ENCODE results near the gene C4orf50. TPM values are rescaled to one million over a fixed set of nuclear protein-coding genes. Genes with fewer than 3 reads are reported as not detected.
"Not testable (repeated sequence)": the region's sequence is repeated elsewhere in the genome, so short reads cannot be mapped to it uniquely, and the experiment has no call there.

The C4orf50 gene
- total RNA-seq, 1 donor from 2014 or later: 0.16 TPM

DNA sequence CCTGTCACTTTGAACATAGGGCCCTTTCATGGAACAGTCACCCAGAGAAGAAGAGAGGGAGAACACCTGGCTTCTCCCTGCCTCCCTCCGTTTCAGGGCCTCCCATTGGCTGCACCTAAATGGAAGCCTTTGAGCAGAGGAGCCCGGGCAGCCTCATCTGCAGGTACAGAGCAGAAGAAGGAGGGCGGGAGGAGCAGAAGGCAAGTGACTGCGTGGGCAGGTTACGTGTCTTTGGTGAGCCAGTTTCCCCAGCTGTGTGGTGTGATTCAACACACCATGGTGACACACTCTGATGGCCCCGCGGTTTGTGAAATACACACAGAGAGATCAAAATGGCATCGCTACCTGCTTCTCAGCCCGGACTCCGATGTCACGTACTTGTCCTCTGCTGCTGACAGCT is 431 bp downstream of the C4orf50 start:
- Mint-ChIP-seq H3K4me1 (no peaks in the 10 kb centered on the region), H3K27ac (no peak overlapping the region), H3K4me3 (no peak overlapping the region), H3K27me3 (no peaks in the 10 kb centered on the region), H3K36me3 (ENCODE audit: low read depth) (no peaks in the 10 kb centered on the region), H3K9me3 (no peaks in the 10 kb centered on the region)
- intact Hi-C loops (cut with micrococcal nuclease): no loop called here
- DNase-seq: no peak

DNA sequence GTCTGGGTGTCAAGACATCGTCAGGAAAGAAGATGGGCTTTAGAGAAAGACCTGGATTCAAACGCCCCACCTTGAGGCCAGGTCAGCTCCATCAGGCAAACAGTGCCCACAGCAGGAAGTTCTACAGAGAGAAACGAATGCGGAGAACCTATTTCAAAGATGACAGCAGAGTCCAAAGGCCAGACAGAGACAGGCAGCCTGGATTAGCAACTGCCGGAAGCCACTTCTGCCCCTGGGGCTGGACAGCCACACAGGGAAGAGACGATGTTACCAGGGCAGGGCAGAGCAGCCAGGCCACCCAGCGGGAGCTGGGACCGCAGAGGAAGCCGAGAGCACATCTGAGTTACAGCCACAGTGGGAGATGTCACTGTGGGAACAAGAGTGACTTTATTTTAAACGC is 1.2 kb downstream of the C4orf50 start:
- no peak for DNase-seq
- Mint-ChIP-seq H3K9me3 (no peaks in the 10 kb centered on the region), H3K27me3 (no peaks in the 10 kb centered on the region), H3K36me3 (ENCODE audit: low read depth) (no peaks in the 10 kb centered on the region), H3K27ac (no peak overlapping the region), H3K4me3 (no peak overlapping the region), H3K4me1 (no peaks in the 10 kb centered on the region)
- intact Hi-C loops (cut with micrococcal nuclease): no loop called here

DNA sequence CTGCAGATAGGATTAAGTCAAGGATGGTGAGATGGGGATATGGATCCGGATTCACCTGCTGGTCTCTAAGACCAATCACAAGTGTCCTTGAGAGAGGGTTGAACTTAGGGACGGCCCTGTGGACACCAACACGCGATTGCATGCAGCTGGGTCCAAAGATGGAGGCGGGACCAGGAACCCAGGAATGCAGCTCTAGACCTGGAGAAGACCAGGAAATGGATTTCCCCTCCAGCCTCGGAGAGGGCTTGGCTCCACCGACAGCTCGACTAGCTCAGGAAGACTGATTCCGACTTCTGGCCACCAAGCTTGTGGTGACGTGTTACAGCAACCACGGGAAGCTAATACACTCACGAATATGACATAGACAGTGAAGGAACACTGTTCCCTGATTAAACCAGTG is 4.7 kb downstream of the C4orf50 start:
- no peak for DNase-seq
- intact Hi-C loops (cut with micrococcal nuclease): no loop called here
- no peak overlapping the region for H3K4me3 Mint-ChIP-seq
- H3K27me3 Mint-ChIP-seq: peaks cover 10% of the 10 kb centered on the region
- H3K9me3 Mint-ChIP-seq: no peaks in the 10 kb centered on the region
- no peak overlapping the region for H3K27ac Mint-ChIP-seq
- peaks cover 3% of the 10 kb centered on the region for H3K4me1 Mint-ChIP-seq
- H3K36me3 Mint-ChIP-seq (ENCODE audit: low read depth): no peaks in the 10 kb centered on the region

DNA sequence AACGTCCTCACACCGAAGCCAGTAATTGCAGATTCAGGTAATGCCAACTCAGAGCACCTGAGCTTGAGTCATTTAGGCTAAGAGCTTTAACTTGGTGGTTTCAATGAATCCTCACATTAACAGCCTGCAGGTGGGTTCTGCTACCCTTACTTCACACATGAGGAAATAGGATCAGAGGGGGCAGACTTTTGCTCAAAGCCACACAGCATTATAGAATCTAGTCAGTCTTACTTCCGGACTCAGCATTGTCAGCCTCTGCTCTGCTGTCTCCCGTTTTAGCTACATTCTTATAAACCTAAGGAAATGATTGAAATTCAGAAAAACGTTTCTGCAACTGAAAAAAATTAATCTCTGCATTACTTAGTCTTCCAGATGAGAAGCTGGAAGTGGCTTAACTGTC is 6.0 kb downstream of the C4orf50 start:
- intact Hi-C loops (cut with micrococcal nuclease): no loop called here
- no peak overlapping the region for H3K27ac Mint-ChIP-seq
- peaks cover 14% of the 10 kb centered on the region for H3K27me3 Mint-ChIP-seq
- H3K9me3 Mint-ChIP-seq: no peaks in the 10 kb centered on the region
- DNase-seq: no peak
- no peaks in the 10 kb centered on the region for H3K36me3 Mint-ChIP-seq (ENCODE audit: low read depth)
- no peak overlapping the region for H3K4me3 Mint-ChIP-seq
- H3K4me1 Mint-ChIP-seq: peaks cover 3% of the 10 kb centered on the region

DNA sequence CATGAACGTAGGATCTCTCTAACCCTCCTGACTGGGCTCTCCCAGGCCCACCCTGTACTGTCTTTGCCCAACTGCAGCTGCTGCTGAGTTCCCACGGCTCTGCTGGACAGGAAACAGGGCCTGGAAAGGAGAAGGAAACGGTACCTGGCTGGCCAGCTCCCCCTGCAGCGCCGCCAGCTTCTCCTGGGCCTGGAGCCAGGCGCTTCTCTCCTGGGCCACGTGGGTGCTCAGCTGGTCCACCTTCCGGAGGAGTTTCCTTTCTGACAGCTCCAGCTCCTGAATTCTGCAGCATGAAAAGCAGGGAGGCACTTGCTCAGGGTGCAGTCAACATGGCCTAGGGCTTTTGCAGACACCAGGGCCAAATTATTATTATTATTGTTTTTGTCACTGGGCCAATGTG is 6.5 kb downstream of the C4orf50 start:
- no peaks in the 10 kb centered on the region for H3K36me3 Mint-ChIP-seq (ENCODE audit: low read depth)
- peaks cover 16% of the 10 kb centered on the region for H3K27me3 Mint-ChIP-seq
- no peak for DNase-seq
- intact Hi-C loops (cut with micrococcal nuclease): no loop called here
- H3K4me1 Mint-ChIP-seq: peaks cover 3% of the 10 kb centered on the region
- H3K9me3 Mint-ChIP-seq: no peaks in the 10 kb centered on the region
- H3K27ac Mint-ChIP-seq: no peak overlapping the region
- H3K4me3 Mint-ChIP-seq: no peak overlapping the region

DNA sequence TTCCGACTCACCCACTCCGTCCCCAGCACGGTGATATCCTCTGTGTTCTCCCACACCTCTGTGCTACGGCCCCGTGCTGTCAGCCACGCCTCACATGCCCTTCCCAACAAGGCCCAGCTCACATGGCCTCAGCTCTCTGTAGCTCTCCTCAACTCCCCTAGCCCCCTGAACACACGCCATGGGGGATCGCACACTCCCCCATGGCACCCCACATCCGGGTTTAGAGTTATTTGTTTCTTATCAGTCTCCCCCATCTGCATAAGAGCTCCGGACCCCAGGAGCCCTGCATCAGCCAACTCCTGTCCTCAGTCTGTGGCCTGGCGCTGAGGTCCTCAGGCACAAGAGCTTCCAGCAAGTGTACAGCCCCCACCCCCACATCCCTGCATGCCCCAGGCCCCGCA is 7.0 kb downstream of the C4orf50 start:
- no peak overlapping the region for H3K27ac Mint-ChIP-seq
- no peak overlapping the region for H3K4me3 Mint-ChIP-seq
- H3K9me3 Mint-ChIP-seq: no peaks in the 10 kb centered on the region
- H3K27me3 Mint-ChIP-seq: peaks cover 16% of the 10 kb centered on the region
- intact Hi-C loops (cut with micrococcal nuclease): no loop called here
- H3K36me3 Mint-ChIP-seq (ENCODE audit: low read depth): no peaks in the 10 kb centered on the region
- no peak for DNase-seq
- H3K4me1 Mint-ChIP-seq: peaks cover 3% of the 10 kb centered on the region

DNA sequence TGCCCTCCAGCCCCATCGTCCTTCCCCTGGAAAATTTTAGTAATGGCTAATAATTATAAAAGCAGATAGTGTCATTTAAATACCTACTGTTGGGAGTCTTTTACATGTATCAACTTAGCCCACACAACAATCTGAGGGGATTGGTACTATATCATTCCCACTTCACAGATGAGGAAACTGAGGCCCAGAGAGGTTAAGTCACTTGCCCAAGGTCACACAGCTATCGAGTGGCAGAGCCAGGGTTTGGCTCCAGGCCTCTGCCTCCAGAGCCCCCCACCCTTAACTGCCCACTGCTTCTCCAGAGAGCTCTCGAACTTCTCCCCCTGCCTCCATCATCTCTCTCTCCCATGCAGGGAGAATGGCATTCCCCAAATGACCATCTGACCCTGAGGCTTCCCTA is 7.4 kb downstream of the C4orf50 start:
- peaks cover 16% of the 10 kb centered on the region for H3K27me3 Mint-ChIP-seq
- H3K27ac Mint-ChIP-seq: no peak overlapping the region
- intact Hi-C loops (cut with micrococcal nuclease): no loop called here
- H3K36me3 Mint-ChIP-seq (ENCODE audit: low read depth): no peaks in the 10 kb centered on the region
- H3K4me1 Mint-ChIP-seq: peaks cover 3% of the 10 kb centered on the region
- H3K9me3 Mint-ChIP-seq: no peaks in the 10 kb centered on the region
- H3K4me3 Mint-ChIP-seq: no peak overlapping the region
- no peak for DNase-seq

DNA sequence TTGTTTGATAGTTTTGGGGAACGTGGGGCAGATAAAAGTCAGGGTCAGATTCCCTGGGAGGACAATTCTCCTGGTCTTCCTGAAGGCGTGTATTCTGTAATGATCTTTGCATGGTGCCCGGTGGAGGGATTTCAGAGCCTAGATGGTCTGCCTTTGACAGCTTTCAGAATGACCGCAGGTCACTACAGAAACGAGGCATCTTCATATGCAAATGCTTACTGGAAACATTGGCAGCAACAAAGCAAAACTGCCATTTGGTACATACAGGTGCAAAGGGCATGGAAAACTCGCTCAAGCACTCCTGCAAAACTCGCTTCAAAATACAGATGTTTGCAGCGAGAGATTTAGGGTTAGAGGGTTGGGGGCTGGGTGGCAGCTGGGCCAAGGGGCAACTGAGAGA is 8.8 kb downstream of the C4orf50 start:
- peaks cover 3% of the 10 kb centered on the region for H3K4me1 Mint-ChIP-seq
- no peak overlapping the region for H3K27ac Mint-ChIP-seq
- no peak for DNase-seq
- H3K9me3 Mint-ChIP-seq: no peaks in the 10 kb centered on the region
- intact Hi-C loops (cut with micrococcal nuclease): no loop called here
- H3K36me3 Mint-ChIP-seq (ENCODE audit: low read depth): no peaks in the 10 kb centered on the region
- H3K27me3 Mint-ChIP-seq: peaks cover 16% of the 10 kb centered on the region
- no peak overlapping the region for H3K4me3 Mint-ChIP-seq

DNA sequence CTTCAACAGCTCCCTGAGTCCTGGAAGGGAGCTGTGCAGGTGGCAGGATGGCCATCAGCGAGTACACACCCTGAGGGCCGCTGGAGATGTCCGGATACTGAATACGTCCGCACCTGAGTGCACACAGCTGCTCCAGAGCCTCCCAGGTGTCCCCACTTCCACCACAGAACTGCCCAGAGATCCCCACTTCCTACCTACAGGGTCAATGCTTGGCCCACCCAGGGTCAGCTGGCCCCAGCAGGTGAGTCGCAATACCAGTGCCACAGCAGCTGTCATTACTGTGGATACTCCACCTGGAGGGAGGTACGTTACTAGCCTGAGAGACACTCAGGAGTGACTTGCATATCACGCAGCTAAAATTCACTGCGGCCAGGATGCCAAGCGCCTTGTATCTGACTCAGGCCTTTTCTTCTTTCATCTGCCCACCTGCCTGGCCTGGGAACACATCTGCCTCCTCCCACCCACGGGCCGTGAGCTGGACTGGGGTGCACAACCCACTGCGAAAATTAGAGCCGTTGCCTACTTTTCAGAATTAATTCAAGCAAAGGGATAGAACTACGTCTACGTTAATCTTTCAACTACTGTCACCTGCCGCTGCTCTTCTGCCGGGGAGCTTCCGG is 9.4 kb downstream of the C4orf50 start:
- Mint-ChIP-seq H3K4me3 (no peak overlapping the region), H3K27ac (no peak overlapping the region), H3K9me3 (no peaks in the 10 kb centered on the region), H3K27me3 (peaks cover 16% of the 10 kb centered on the region), H3K4me1 (peaks cover 3% of the 10 kb centered on the region), H3K36me3 (ENCODE audit: low read depth) (no peaks in the 10 kb centered on the region)
- intact Hi-C loops (cut with micrococcal nuclease): no loop called here
- DNase-seq: no peak

DNA sequence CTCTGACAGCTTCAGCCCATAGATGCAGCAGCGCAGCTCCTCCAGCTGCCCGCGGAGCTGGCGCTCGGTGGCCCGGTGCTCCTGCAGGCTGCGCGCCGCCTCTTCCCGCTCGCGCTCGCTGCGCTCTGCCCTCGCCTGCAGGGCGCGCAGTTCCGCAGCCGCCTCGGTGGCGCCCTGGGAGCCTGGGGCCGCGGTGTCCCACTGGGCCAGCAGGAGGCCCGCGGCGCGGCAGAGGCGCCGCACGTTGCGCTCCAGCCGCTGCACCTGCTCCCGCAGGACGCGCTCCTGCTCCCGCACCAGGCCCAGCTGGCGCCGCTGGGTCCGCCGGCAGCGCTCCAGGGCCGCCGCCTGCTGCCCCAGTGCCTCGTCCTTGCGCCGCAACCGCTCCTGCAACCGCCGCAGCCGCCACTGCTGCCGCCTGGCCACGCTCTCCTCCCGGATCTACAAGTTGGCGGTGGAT is 10.1 kb downstream of the C4orf50 start:
- DNase-seq: no peak
- H3K9me3 Mint-ChIP-seq: no peaks in the 10 kb centered on the region
- no peak overlapping the region for H3K27ac Mint-ChIP-seq
- H3K36me3 Mint-ChIP-seq (ENCODE audit: low read depth): no peaks in the 10 kb centered on the region
- intact Hi-C loops (cut with micrococcal nuclease): no loop called here
- no peak overlapping the region for H3K4me3 Mint-ChIP-seq
- H3K4me1 Mint-ChIP-seq: peaks cover 3% of the 10 kb centered on the region
- peaks cover 16% of the 10 kb centered on the region for H3K27me3 Mint-ChIP-seq

DNA sequence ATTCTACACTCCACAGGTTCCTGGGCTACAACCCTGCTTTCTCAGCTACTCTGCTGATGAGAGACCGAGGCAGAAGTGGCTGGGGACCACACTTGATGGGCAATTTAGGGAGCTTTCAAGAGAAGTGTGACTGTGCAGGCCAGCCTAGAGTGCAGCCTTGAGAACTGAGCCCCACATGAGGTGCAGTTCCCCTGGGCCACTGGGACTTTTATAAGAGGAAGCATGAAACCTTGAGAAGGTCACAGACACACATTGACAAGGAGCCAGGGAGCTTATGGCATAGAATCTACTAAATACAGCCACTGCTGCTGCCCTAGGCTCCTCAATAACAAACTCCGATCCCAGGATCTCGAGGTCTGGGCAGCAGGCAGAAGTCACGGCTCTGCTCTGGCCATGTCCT is 13.1 kb downstream of the C4orf50 start:
- no peak overlapping the region for H3K27ac Mint-ChIP-seq
- H3K9me3 Mint-ChIP-seq: no peaks in the 10 kb centered on the region
- no peak for DNase-seq
- H3K4me1 Mint-ChIP-seq: no peaks in the 10 kb centered on the region
- H3K27me3 Mint-ChIP-seq: peaks cover 12% of the 10 kb centered on the region
- no peak overlapping the region for H3K4me3 Mint-ChIP-seq
- no peaks in the 10 kb centered on the region for H3K36me3 Mint-ChIP-seq (ENCODE audit: low read depth)
- intact Hi-C loops (cut with micrococcal nuclease): no loop called here

DNA sequence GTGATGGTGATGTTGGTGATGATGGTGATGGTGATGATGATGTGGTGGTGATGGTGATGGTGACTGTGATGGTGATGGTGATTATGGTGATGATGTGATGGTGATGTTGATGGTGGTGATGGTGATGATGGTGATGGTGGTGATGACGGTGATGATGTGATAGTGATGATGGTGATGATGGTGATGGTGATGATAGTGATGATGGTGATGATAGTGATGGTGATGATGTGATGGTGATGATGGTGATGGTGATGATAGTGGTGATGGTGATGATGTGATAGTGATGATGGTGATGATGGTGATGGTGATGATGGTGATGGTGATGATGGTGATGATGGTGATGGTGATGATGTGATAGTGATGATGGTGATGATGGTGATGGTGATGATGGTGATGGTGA is 14.7 kb downstream of the C4orf50 start:
- H3K36me3 Mint-ChIP-seq (ENCODE audit: low read depth); H3K4me3 Mint-ChIP-seq; intact Hi-C loops (cut with micrococcal nuclease); DNase-seq; H3K27me3 Mint-ChIP-seq; H3K4me1 Mint-ChIP-seq; H3K27ac Mint-ChIP-seq; H3K9me3 Mint-ChIP-seq: not testable (repeated sequence)

DNA sequence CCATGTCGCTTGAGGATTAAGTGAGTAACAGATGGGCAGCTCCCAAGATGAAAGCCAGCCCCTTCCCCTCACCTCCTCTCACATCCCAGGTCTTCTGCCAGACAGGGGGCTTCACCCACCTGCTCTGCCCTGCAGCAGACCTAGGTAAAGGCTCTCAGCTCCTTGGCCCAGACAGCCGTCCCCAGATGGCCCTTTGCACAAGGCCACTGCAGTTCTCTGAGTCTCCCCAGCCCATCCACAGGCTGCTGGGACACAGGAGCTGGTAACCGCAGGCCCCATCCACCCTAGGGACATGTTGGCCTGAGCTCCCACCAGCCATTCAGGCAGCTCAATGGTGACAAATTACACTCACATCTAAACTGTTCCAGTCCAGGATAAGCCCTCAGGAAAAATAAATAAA is 15.3 kb downstream of the C4orf50 start:
- Mint-ChIP-seq H3K4me1 (peaks cover 1% of the 10 kb centered on the region), H3K9me3 (no peaks in the 10 kb centered on the region), H3K27ac (no peak overlapping the region), H3K36me3 (ENCODE audit: low read depth) (no peaks in the 10 kb centered on the region), H3K27me3 (peaks cover 6% of the 10 kb centered on the region), H3K4me3 (no peak overlapping the region)
- intact Hi-C loops (cut with micrococcal nuclease): no loop called here
- DNase-seq: no peak

DNA sequence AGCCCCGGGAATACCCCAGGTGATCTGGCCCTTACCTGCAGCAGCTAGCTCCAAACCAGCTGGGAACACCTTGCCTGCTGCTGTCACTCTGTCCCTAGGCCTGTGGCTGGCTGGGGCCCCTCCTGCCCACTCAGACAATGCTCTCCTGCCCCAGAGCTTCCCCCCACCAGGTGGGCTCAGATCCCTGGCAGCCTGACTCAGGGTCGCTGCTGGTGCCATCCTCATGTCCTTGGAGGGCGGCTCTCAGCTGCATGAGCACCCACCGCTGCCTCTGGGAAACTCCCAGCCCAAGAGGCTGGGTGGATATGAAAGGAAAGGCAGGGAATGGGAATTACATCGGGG is 15.8 kb downstream of the C4orf50 start:
- Mint-ChIP-seq H3K27me3 (peaks cover 4% of the 10 kb centered on the region), H3K9me3 (no peaks in the 10 kb centered on the region), H3K4me1 (peaks cover 1% of the 10 kb centered on the region), H3K4me3 (no peak overlapping the region), H3K27ac (no peak overlapping the region), H3K36me3 (ENCODE audit: low read depth) (no peaks in the 10 kb centered on the region)
- DNase-seq: no peak
- intact Hi-C loops (cut with micrococcal nuclease): no loop called here

DNA sequence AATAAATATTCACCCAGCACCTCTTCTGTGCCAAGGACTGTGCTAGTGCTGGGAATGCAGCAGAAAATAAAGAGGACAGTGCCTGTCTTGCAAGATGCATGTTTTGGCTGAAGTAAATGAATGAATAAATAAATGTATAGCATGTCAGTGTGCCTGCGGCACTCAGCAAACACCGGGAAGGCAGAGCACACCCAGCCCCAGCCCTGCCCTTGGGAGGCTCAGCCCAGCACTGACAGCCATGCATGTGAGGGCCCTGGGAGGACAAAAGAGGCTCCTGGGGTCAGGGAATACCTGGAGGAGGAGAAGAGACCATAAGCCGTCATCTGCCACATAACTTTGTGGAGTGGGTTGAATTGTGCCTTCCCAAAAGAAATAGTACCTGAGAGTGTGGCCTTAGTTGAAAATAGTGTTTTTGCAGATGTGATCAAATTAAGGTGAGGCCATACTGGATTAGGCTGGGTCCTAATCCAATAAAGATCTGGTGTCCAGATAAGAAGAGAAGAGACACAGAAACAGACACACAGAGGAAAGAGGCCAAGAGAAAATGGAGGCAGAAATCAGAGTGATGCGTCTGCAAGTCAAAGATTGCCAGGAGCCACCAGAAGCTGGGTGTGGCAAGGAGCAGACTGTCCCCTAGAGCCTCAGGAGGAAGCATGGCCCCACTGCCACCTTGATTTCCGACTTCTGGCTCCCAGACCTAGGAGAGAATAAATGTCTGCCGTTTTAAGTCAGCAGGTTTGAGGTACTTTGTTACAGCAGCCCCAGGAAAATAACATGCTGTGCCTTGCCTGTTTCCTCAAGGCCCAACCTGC is 16.3 kb downstream of the C4orf50 start:
- intact Hi-C loops (cut with micrococcal nuclease): no loop called here

More for the DNA sequence above, 16.3 kb downstream of the C4orf50 start:
- no peak overlapping the region for H3K27ac Mint-ChIP-seq
- no peaks in the 10 kb centered on the region for H3K9me3 Mint-ChIP-seq
- peaks cover 1% of the 10 kb centered on the region for H3K4me1 Mint-ChIP-seq
- peaks cover 2% of the 10 kb centered on the region for H3K27me3 Mint-ChIP-seq
- DNase-seq: no peak
- H3K4me3 Mint-ChIP-seq: no peak overlapping the region
- H3K36me3 Mint-ChIP-seq (ENCODE audit: low read depth): no peaks in the 10 kb centered on the region

All from activated CD4-positive, alpha-beta T cell treated with anti-CD3 and anti-CD28 coated beads, Interleukin-2, amount 10 ng/mL, durations not matched to agents 24 days and 14 days (primary cell).